ENCODE results near the gene TBL1X.
"Not testable (repeated sequence)": the region's sequence is repeated elsewhere in the genome, so short reads cannot be mapped to it uniquely, and the experiment has no call there.

Gene TBL1X

DNA sequence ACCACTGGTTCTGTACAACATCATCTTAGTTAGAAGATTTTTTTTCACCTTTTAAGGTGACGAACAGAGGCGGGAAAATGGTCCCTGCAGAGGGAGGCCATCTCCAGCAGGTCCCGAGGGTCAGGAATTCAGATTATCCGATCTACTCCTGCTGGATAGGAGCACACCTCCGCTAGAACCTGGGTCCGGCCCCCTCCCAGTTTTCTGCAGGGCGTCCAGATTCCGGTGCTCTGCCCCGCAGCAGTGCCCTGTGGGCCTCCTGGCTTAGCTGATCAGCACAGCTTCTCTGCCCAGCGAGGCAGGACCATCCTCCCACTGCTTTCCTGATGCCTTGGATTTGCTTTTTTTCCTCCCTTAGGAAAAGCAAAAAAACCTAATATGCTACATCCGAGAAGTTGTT lies 2.3 kb downstream of the TBL1X start:
- Histone ChIP-seq H2AFZ (ENCODE audit: low read depth, low read length) (no peak overlapping the region), H3K27me3 (ENCODE audit: insufficient read depth, low read length) (no peaks in the 10 kb centered on the region), H3K36me3 (ENCODE audit: insufficient read depth, low read length) (no peaks in the 10 kb centered on the region), H3K9me3 (ENCODE audit: low read length) (no peaks in the 10 kb centered on the region), H3K4me3 (ENCODE audit: low read length) (no peak overlapping the region), H3K4me1 (ENCODE audit: insufficient read depth, low read length) (peaks cover 11% of the 10 kb centered on the region)

DNA sequence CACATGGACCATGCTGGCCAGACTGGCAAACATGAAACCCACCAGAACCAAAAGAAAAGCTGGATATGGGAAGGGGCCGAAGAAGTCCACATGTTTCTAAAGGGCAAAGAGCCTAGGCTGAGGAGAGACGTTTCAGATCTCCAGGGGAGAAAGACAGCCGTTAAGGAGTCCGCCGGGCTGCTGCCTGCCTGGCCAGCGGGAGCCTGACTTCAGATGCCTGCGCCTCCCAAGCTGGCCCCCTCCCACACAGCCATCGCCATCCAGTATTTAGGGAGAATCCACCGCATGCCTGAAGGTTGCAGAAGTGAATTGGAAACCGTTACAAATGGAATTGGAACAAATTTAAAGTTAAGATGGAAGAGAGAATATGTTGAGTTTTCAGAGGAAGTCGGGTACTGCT lies 2.9 kb downstream of the TBL1X start:
- H3K27me3 ChIP-seq (ENCODE audit: insufficient read depth, low read length), result no peaks in the 10 kb centered on the region
- H2AFZ ChIP-seq (ENCODE audit: low read depth, low read length), result no peak overlapping the region
- H3K4me3 ChIP-seq (ENCODE audit: low read length), result no peak overlapping the region
- no peaks in the 10 kb centered on the region for H3K36me3 ChIP-seq (ENCODE audit: insufficient read depth, low read length)
- peaks cover 5% of the 10 kb centered on the region for H3K4me1 ChIP-seq (ENCODE audit: insufficient read depth, low read length)
- no peaks in the 10 kb centered on the region for H3K9me3 ChIP-seq (ENCODE audit: low read length)

DNA sequence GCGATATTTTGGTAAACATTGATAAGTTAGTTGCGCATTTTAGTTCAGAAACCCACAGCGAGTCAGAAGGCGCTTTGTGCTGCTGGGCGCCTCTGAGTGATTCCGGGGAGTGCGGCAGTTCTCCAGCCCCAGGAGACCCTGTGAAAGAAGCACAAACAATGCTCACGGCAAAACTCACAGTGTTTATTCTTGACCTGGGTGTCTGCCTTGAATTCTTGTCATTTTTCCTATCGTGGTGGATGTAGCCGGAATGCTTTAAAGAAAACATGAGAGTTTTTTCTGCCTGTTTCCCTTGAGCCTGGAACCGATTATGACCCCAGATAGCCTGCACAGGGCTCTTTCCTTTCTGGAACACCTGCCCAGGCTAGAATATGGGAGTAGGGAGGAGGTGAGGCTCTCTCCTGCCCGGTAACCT lies 6.7 kb downstream of the TBL1X start:
- Histone ChIP-seq H3K27me3 (ENCODE audit: insufficient read depth, low read length) (no peaks in the 10 kb centered on the region), H3K4me1 (ENCODE audit: insufficient read depth, low read length) (peaks cover 3% of the 10 kb centered on the region), H3K4me3 (ENCODE audit: low read length) (no peak overlapping the region), H3K9me3 (ENCODE audit: low read length) (no peaks in the 10 kb centered on the region), H2AFZ (ENCODE audit: low read depth, low read length) (no peak overlapping the region), H3K36me3 (ENCODE audit: insufficient read depth, low read length) (peaks cover 2% of the 10 kb centered on the region)

GRCh38 chrX:9473708-9474107 lies 8.8 kb downstream of the TBL1X start:
- no peaks in the 10 kb centered on the region for H3K9me3 ChIP-seq (ENCODE audit: low read length)
- no peak overlapping the region for H2AFZ ChIP-seq (ENCODE audit: low read depth, low read length)
- no peaks in the 10 kb centered on the region for H3K27me3 ChIP-seq (ENCODE audit: insufficient read depth, low read length)
- H3K4me3 ChIP-seq (ENCODE audit: low read length), result no peak overlapping the region
- peaks cover 2% of the 10 kb centered on the region for H3K36me3 ChIP-seq (ENCODE audit: insufficient read depth, low read length)
- no peaks in the 10 kb centered on the region for H3K4me1 ChIP-seq (ENCODE audit: insufficient read depth, low read length)

GRCh38 chrX:9475417-9475816 lies 10.6 kb downstream of the TBL1X start:
- H3K4me1 ChIP-seq (ENCODE audit: insufficient read depth, low read length); H3K27me3 ChIP-seq (ENCODE audit: insufficient read depth, low read length); H3K9me3 ChIP-seq (ENCODE audit: low read length); H3K36me3 ChIP-seq (ENCODE audit: insufficient read depth, low read length); H2AFZ ChIP-seq (ENCODE audit: low read depth, low read length); H3K4me3 ChIP-seq (ENCODE audit: low read length): not testable (repeated sequence)

GRCh38 chrX:9475984-9476383 lies 11.1 kb downstream of the TBL1X start:
- Histone ChIP-seq H3K4me1 (ENCODE audit: insufficient read depth, low read length) (no peaks in the 10 kb centered on the region), H3K4me3 (ENCODE audit: low read length) (no peak overlapping the region)

GRCh38 chrX:9476810-9477575 lies 12.1 kb downstream of the TBL1X start:
- Histone ChIP-seq H3K4me3 (ENCODE audit: low read length) (no peak overlapping the region), H3K4me1 (ENCODE audit: insufficient read depth, low read length) (no peaks in the 10 kb centered on the region), H3K9me3 (ENCODE audit: low read length) (no peaks in the 10 kb centered on the region), H3K27me3 (ENCODE audit: insufficient read depth, low read length) (no peaks in the 10 kb centered on the region), H2AFZ (ENCODE audit: low read depth, low read length) (no peak overlapping the region), H3K36me3 (ENCODE audit: insufficient read depth, low read length) (peaks cover 2% of the 10 kb centered on the region)

More at GRCh38 chrX:9475984-9476383, 11.1 kb downstream of the TBL1X start:
- Histone ChIP-seq H3K27me3 (ENCODE audit: insufficient read depth, low read length) (no peaks in the 10 kb centered on the region), H3K9me3 (ENCODE audit: low read length) (no peaks in the 10 kb centered on the region), H3K36me3 (ENCODE audit: insufficient read depth, low read length) (peaks cover 2% of the 10 kb centered on the region), H2AFZ (ENCODE audit: low read depth, low read length) (no peak overlapping the region)

DNA sequence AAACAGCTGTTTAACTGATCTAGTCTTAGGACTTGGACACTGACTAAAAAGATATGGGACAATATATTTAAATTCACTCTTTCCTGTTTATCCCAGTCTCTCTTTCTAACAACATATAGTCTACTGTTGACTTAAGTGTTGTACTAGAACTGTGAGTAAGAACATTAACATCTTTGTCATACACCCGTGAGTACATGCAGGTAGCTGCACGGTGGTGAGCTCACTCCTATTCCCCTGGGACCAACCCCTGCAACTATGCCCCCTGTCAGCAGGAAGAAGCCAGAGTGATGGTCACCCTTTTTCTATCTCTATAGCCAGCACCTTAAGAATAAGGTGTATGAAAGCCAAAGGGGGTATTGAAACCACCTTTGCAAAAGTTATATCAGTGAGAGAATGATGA lies 17.6 kb downstream of the TBL1X start:
- Histone ChIP-seq H3K4me3 (ENCODE audit: low read length) (no peak overlapping the region), H3K9me3 (ENCODE audit: low read length) (no peaks in the 10 kb centered on the region), H3K36me3 (ENCODE audit: insufficient read depth, low read length) (no peaks in the 10 kb centered on the region), H3K4me1 (ENCODE audit: insufficient read depth, low read length) (no peaks in the 10 kb centered on the region), H2AFZ (ENCODE audit: low read depth, low read length) (no peak overlapping the region), H3K27me3 (ENCODE audit: insufficient read depth, low read length) (no peaks in the 10 kb centered on the region)

DNA sequence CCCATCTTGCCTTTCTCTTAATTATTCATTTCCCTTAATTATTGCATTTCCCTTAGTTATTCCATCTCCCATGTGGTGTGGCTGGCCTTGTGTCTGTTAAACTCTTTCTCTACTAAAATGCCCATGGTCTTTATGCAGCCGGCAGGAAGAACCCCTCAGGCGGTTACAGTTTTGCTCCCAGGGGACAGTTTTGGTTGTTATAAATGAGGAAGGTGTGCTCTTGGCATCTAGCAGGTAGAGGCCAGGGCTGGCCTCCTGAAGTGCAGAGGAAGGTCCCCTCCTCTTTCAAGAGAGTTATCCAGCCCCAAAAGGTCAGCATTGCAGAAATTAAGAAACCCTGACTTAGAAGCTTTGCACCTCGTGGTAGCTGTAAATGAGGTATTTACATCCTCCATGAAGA lies 18.0 kb downstream of the TBL1X start:
- Histone ChIP-seq H2AFZ (ENCODE audit: low read depth, low read length) (no peak overlapping the region), H3K27me3 (ENCODE audit: insufficient read depth, low read length) (no peaks in the 10 kb centered on the region), H3K4me3 (ENCODE audit: low read length) (no peak overlapping the region), H3K4me1 (ENCODE audit: insufficient read depth, low read length) (no peaks in the 10 kb centered on the region), H3K36me3 (ENCODE audit: insufficient read depth, low read length) (no peaks in the 10 kb centered on the region), H3K9me3 (ENCODE audit: low read length) (no peaks in the 10 kb centered on the region)

DNA sequence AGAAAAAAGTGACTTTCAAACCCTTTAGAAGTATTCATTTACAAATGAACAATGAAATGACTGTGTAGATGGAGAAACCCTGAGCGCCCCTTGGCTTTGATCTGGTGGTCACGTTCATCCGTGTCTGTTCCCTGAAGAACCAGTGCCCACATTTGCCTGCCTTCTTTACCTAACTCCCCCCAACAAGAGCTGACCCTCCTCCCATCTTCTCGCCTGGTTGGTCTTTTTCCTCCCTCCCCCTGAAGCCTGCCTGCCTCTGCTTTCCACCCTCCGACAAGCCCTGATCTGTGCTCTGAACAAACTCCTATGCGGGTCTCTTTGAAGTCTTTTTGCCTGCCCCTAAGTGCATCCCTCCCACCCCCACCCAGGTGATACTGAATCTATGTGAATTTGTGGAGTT lies 18.5 kb downstream of the TBL1X start:
- no peaks in the 10 kb centered on the region for H3K9me3 ChIP-seq (ENCODE audit: low read length)
- H3K36me3 ChIP-seq (ENCODE audit: insufficient read depth, low read length), result no peaks in the 10 kb centered on the region
- no peaks in the 10 kb centered on the region for H3K27me3 ChIP-seq (ENCODE audit: insufficient read depth, low read length)
- H3K4me1 ChIP-seq (ENCODE audit: insufficient read depth, low read length), result no peaks in the 10 kb centered on the region
- H3K4me3 ChIP-seq (ENCODE audit: low read length), result no peak overlapping the region
- H2AFZ ChIP-seq (ENCODE audit: low read depth, low read length), result no peak overlapping the region

GRCh38 chrX:9486786-9487387 lies 22.0 kb downstream of the TBL1X start:
- no peaks in the 10 kb centered on the region for H3K36me3 ChIP-seq (ENCODE audit: insufficient read depth, low read length)
- no peaks in the 10 kb centered on the region for H3K27me3 ChIP-seq (ENCODE audit: insufficient read depth, low read length)
- no peaks in the 10 kb centered on the region for H3K4me1 ChIP-seq (ENCODE audit: insufficient read depth, low read length)
- no peak overlapping the region for H2AFZ ChIP-seq (ENCODE audit: low read depth, low read length)
- no peaks in the 10 kb centered on the region for H3K9me3 ChIP-seq (ENCODE audit: low read length)
- no peak overlapping the region for H3K4me3 ChIP-seq (ENCODE audit: low read length)

- Histone ChIP-seq H2AFZ (ENCODE audit: low read depth, low read length) (no peak overlapping the region), H3K27me3 (ENCODE audit: insufficient read depth, low read length) (no peaks in the 10 kb centered on the region), H3K9me3 (ENCODE audit: low read length) (no peaks in the 10 kb centered on the region), H3K4me1 (ENCODE audit: insufficient read depth, low read length) (no peaks in the 10 kb centered on the region), H3K4me3 (ENCODE audit: low read length) (no peak overlapping the region), H3K36me3 (ENCODE audit: insufficient read depth, low read length) (no peaks in the 10 kb centered on the region)
Observed at GRCh38 chrX:9488586-9488985, 23.7 kb downstream of the TBL1X start.

DNA sequence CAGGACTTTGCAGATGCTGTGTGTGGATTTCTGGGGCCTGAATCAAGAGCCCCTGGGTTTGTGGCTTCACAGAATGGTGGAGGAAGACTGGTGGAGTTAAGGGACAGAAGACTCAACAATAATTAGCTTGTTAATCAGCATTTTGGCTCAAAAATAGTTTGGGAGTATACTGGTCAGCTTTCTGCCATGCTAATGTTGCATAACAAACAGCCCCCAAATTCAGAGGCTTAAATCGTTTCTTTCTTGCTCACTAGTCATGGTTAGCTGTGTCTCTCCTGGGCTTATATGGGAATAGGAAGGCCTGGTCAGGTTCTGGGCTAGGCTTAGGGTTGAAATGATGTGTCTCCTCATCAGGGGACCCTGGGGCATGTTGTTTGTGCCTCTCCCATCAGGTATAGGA lies 24.4 kb downstream of the TBL1X start:
- Histone ChIP-seq H3K4me1 (ENCODE audit: insufficient read depth, low read length) (no peaks in the 10 kb centered on the region), H2AFZ (ENCODE audit: low read depth, low read length) (no peak overlapping the region), H3K27me3 (ENCODE audit: insufficient read depth, low read length) (no peaks in the 10 kb centered on the region), H3K36me3 (ENCODE audit: insufficient read depth, low read length) (no peaks in the 10 kb centered on the region), H3K4me3 (ENCODE audit: low read length) (no peak overlapping the region), H3K9me3 (ENCODE audit: low read length) (no peaks in the 10 kb centered on the region)

GRCh38 chrX:9492901-9493300 lies 28.0 kb downstream of the TBL1X start:
- Histone ChIP-seq H3K36me3 (ENCODE audit: insufficient read depth, low read length) (no peaks in the 10 kb centered on the region), H3K4me1 (ENCODE audit: insufficient read depth, low read length) (no peaks in the 10 kb centered on the region), H2AFZ (ENCODE audit: low read depth, low read length) (no peak overlapping the region)

More at GRCh38 chrX:9492901-9493300, 28.0 kb downstream of the TBL1X start:
- H3K9me3 ChIP-seq (ENCODE audit: low read length), result no peaks in the 10 kb centered on the region
- no peaks in the 10 kb centered on the region for H3K27me3 ChIP-seq (ENCODE audit: insufficient read depth, low read length)
- H3K4me3 ChIP-seq (ENCODE audit: low read length), result no peak overlapping the region
